GM21367 (cell line): ENCODE measurements around the gene PROM1.

Experiments
- ATAC-seq: cut with Tn5 transposase; IDR thresholded peaks from one replicate; pipeline ENCODE4 v1.9.1; 2021; ENCODE audit not compliant: unreplicated experiment

Gene PROM1

GRCh38 chr4:16067515-16067914, 16.3 kb downstream of the PROM1 start:
- ATAC-seq: no peak

GRCh38 chr4:16066586-16067128, 17.2 kb downstream of the PROM1 start:
- ATAC-seq: no peak

- no peak for ATAC-seq
Measured at GRCh38 chr4:16065066-16065465, 18.8 kb downstream of the PROM1 start.

GRCh38 chr4:16062601-16063000, 21.2 kb downstream of the PROM1 start:
- no peak for ATAC-seq

- no peak for ATAC-seq
Measured at GRCh38 chr4:16056681-16057385, 27.0 kb downstream of the PROM1 start.

- no peak for ATAC-seq
Measured at GRCh38 chr4:16055873-16056272, 27.9 kb downstream of the PROM1 start.

GRCh38 chr4:16055471-16055870, 28.4 kb downstream of the PROM1 start:
- no peak for ATAC-seq

- ATAC-seq: no peak
Measured at GRCh38 chr4:16052939-16053338, 30.9 kb downstream of the PROM1 start.

- no peak for ATAC-seq
Measured at GRCh38 chr4:16051980-16052379, 31.8 kb downstream of the PROM1 start.

GRCh38 chr4:16051132-16051531, 32.7 kb downstream of the PROM1 start:
- no peak for ATAC-seq

- no peak for ATAC-seq
Measured at GRCh38 chr4:16050669-16051068, 33.2 kb downstream of the PROM1 start.

- ATAC-seq: no peak
Measured at GRCh38 chr4:16048619-16049419, 35.0 kb downstream of the PROM1 start.

GRCh38 chr4:16045687-16046086, 38.1 kb downstream of the PROM1 start:
- no peak for ATAC-seq

- no peak for ATAC-seq
Measured at GRCh38 chr4:16043642-16044498, 40.0 kb downstream of the PROM1 start.

- ATAC-seq: no peak
Measured at GRCh38 chr4:16039139-16039538, 44.7 kb downstream of the PROM1 start.

GRCh38 chr4:16037901-16038300, 45.9 kb downstream of the PROM1 start:
- no peak for ATAC-seq

- ATAC-seq: no peak
Measured at GRCh38 chr4:16035843-16036242, 48.0 kb downstream of the PROM1 start.

GRCh38 chr4:16034010-16034748, 49.6 kb downstream of the PROM1 start:
- no peak for ATAC-seq

- no peak for ATAC-seq
Measured at GRCh38 chr4:16032396-16032770, 51.4 kb downstream of the PROM1 start.

GRCh38 chr4:16031546-16032395, 52.1 kb downstream of the PROM1 start:
- no peak for ATAC-seq
